NT2/D1 (cell line): ENCODE measurements around the gene TOP3A.
A peak's percentile ranks its signal among the peaks of the same experiment; 100 is the strongest.

Experiments used
- DNase-seq: peaks from one replicate; pipeline ENCODE4 v3.0.0-alpha.2; 2011; ENCODE audit warnings: low read depth, low spot score
- H3K27me3 ChIP-seq: 2 replicates; pipeline ENCODE4 v1.6.0; 2011; ENCODE audit warnings: mild to moderate bottlenecking; ENCODE audit not compliant: insufficient read length, insufficient read depth
- H3K36me3 ChIP-seq: 2 replicates; pipeline ENCODE4 v1.6.1; 2011; ENCODE audit warnings: mild to moderate bottlenecking, low read length, mixed read lengths; ENCODE audit not compliant: insufficient read depth, insufficient read length
- H3K4me1 ChIP-seq: 2 replicates; pipeline ENCODE4 v1.5.1; 2011; ENCODE audit not compliant: insufficient read depth, insufficient read length
- H3K4me3 ChIP-seq: 2 replicates; pipeline ENCODE4 v1.5.1; 2011; ENCODE audit warnings: low read depth; ENCODE audit not compliant: insufficient read length
- H3K9ac ChIP-seq: 2 replicates; pipeline ENCODE4 v1.6.0; 2011; ENCODE audit warnings: low read depth; ENCODE audit not compliant: insufficient read length
- H3K9me3 ChIP-seq: 2 replicates; pipeline ENCODE4 v1.5.1; 2011; ENCODE audit warnings: mild to moderate bottlenecking, low read length; ENCODE audit not compliant: insufficient read depth
- SUZ12 ChIP-seq: IDR thresholded peaks from 2 replicates; pipeline ENCODE4 v1.6.1; 2011; ENCODE audit not compliant: insufficient read length, insufficient read depth; ENCODE audit errors: extremely low read depth
- YY1 ChIP-seq: IDR thresholded peaks from 2 replicates; pipeline ENCODE4 v1.6.1; 2011; ENCODE audit not compliant: insufficient read length, insufficient read depth
- ZNF274 ChIP-seq: IDR thresholded peaks from 2 replicates; pipeline ENCODE4 v1.6.1; 2011; ENCODE audit warnings: mild to moderate bottlenecking, low read depth, low read length

The TOP3A gene

DNA sequence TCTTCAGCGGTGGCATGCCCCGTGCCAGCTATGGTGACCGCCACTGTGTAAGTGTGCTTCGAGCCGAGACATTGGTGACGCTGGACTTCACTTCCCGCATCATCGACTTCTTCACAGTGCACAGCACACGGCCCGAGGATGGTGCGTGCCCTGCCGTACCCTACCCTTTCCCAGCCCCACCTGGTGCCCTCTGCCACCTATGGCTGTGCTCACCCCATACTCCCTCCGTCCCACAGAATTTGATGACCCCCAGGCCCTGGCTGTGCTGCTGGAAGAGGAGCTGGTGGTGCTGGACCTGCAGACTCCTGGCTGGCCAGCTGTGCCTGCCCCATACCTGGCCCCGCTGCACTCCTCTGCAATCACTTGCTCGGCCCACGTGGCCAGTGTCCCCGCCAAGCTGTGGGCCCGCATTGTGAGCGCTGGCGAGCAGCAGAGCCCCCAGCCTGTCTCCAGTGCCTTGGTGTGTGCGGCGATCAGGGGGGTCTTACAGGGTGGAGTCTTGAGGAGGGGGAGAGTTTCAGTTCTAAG lies 79.9 kb downstream of the TOP3A start:
- H3K9me3 ChIP-seq = no peaks in the 10 kb centered on the region
- no peak overlapping the region for H3K4me3 ChIP-seq
- DNase-seq = no peak
- TF ChIP-seq ZNF274 (no peak), YY1 (no peak)
- H3K9ac ChIP-seq = no peak overlapping the region
- H3K4me1 ChIP-seq = peaks cover 2% of the 10 kb centered on the region
- peaks cover 74% of the 10 kb centered on the region for H3K36me3 ChIP-seq
- H3K27me3 ChIP-seq = no peaks in the 10 kb centered on the region

DNA sequence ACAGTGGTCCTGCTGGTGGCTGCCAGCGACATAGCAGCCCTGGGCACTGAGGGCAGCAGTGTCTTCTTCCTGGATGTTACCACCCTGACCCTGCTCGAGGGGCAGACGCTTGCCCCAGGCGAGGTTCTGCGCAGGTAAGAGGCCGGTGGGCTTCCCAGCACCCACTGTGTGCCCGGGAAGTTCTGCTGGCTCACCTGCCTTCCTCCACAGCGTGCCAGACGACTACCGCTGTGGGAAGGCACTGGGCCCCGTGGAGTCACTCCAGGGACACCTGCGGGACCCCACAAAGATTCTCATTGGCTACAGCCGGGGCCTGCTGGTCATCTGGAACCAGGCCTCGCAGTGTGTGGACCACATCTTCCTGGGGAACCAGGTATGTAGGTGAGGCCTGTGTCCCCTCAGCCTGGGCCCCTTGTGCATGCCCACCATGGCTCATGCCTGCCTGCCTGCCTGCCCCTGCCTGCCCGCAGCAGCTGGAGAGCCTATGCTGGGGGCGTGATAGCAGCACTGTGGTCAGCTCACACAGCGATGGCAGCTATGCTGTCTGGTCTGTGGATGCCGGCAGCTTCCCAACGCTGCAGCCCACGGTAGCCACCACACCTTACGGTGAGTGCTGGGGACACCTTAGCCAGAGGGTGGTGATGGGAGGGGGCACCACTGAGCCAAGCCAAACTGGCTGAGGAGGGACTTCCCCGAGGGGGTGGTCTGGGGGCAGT lies 80.8 kb downstream of the TOP3A start:
- DNase-seq = no peak
- Histone ChIP-seq H3K4me3 (no peak overlapping the region), H3K9ac (no peak overlapping the region), H3K27me3 (no peaks in the 10 kb centered on the region), H3K9me3 (no peaks in the 10 kb centered on the region), H3K4me1 (peaks cover 5% of the 10 kb centered on the region), H3K36me3 (peaks cover 72% of the 10 kb centered on the region)
- TF ChIP-seq YY1 (no peak), SUZ12 (no peak), ZNF274 (no peak)

DNA sequence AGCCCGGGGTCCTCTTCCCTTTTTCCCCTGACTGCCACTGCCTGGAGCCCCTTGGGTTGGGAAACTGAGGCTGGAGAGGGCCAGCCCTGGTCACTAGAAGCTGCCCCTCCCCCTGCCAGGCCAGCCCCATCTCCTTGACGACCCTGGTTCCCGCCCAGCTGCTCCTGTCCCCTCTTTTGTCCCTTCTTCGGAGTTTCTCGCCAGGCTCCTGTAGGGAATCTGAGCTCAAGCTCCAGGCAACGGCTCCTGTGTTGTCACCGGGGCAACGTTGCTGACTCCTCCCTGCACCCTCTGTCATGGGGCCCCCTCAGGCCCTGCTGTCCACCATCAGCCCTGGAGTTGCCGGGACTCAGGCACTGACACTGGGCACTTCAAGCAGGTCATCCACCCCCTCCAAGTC lies 83.6 kb downstream of the TOP3A start:
- TF ChIP-seq SUZ12 (no peak), YY1 (no peak), ZNF274 (no peak)
- Histone ChIP-seq H3K9me3 (no peaks in the 10 kb centered on the region), H3K9ac (no peak overlapping the region), H3K36me3 (peaks cover 54% of the 10 kb centered on the region), H3K4me3 (no peak overlapping the region), H3K4me1 (peaks cover 7% of the 10 kb centered on the region), H3K27me3 (no peaks in the 10 kb centered on the region)
- no peak for DNase-seq

DNA sequence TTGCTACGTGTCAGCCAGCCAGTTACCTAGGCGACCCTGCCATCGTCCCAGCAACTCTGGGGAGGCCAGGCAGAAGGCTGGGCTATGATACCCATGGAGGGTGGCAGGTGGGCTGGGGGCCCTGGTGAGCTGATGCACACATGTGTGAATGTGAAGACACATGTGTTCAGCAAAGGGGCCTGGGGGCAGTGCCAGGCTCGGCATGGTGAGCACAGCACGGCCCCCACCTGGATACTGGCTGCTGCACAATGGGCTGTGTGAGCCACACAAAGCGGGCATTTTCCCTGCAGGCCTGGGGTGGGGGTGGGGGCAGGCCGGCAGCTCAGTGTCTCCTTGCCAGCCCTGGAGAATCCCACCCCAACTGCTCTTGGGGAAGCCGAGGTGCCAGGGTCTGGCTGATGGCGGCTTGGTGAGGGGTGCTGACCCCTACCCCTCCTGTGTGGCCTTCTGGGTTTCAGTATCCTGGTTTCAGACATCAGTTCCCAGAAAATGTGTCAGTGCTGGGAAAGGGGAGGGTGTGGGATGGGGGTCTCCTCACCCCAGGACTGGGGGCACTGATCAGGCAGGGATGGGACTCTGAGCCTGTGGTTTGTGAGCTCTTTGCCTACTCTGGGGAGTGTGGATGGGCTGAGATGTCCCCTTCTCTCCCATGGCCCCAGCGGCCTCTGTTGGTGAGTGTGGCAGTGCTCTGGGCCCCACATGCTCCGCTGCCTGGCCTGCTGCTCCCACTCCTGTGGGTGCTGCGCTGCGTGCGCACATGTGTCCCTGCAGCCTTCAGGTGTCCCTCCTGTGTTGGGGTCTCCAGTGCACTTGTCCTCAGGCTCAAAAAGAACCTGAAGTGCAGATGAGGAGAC lies 84.3 kb downstream of the TOP3A start:
- Histone ChIP-seq H3K27me3 (no peaks in the 10 kb centered on the region), H3K4me1 (peaks cover 7% of the 10 kb centered on the region), H3K36me3 (peaks cover 47% of the 10 kb centered on the region), H3K9me3 (no peaks in the 10 kb centered on the region), H3K9ac (no peak overlapping the region), H3K4me3 (no peak overlapping the region)
- no peak for DNase-seq
- TF ChIP-seq YY1 (no peak), SUZ12 (no peak), ZNF274 (no peak)

DNA sequence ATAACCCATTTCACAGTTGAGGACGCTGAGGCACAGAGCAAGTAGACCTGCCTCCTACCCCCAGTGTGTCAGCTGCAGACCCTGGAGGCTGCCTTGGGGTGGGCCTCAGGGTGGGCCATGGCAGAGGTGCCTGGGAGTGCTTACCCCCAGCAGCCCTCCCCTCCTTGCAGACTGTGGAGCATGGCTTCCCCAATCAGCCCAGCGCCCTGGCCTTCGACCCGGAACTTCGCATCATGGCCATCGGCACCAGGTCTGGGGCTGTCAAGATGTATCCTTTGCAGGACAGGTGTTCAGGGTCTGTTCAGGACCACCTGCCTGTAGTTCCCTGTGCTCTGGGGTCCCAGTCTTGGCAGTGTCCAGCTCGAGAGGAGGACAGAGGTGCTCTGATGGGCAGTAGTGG lies 85.0 kb downstream of the TOP3A start:
- no peak overlapping the region for H3K4me3 ChIP-seq
- no peak for TF ChIP-seq SUZ12
- TF ChIP-seq ZNF274 = no peak
- TF ChIP-seq YY1 = no peak
- H3K9me3 ChIP-seq = no peaks in the 10 kb centered on the region
- no peak for DNase-seq
- no peaks in the 10 kb centered on the region for H3K27me3 ChIP-seq
- H3K9ac ChIP-seq = no peak overlapping the region
- peaks cover 40% of the 10 kb centered on the region for H3K36me3 ChIP-seq
- peaks cover 7% of the 10 kb centered on the region for H3K4me1 ChIP-seq

DNA sequence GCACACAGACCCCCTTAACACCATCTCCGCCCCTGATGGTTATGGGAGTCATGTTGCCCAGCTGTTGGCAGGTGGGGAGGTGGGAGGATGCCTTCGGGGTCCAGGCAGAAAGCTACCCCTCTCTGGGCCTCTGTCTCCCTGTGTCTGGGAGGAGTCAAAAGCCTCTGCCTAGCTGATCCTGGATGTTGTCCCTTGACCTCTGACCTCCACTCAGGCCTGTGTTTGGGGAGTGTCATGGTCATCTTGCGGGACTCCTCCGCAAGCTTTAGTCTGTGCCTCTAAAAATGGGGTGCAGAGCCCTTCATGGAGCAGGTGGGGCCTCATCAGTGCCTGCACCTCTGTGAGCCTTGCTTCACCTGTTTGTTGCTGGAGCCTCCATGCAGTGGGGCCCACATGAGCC lies 85.5 kb downstream of the TOP3A start:
- Histone ChIP-seq H3K9me3 (no peaks in the 10 kb centered on the region), H3K4me1 (peaks cover 7% of the 10 kb centered on the region), H3K36me3 (peaks cover 35% of the 10 kb centered on the region), H3K27me3 (no peaks in the 10 kb centered on the region), H3K9ac (peak overlapping the region; percentile 10), H3K4me3 (no peak overlapping the region)
- no peak for TF ChIP-seq ZNF274
- TF ChIP-seq SUZ12 = no peak
- no peak for TF ChIP-seq YY1
- DNase-seq = no peak

DNA sequence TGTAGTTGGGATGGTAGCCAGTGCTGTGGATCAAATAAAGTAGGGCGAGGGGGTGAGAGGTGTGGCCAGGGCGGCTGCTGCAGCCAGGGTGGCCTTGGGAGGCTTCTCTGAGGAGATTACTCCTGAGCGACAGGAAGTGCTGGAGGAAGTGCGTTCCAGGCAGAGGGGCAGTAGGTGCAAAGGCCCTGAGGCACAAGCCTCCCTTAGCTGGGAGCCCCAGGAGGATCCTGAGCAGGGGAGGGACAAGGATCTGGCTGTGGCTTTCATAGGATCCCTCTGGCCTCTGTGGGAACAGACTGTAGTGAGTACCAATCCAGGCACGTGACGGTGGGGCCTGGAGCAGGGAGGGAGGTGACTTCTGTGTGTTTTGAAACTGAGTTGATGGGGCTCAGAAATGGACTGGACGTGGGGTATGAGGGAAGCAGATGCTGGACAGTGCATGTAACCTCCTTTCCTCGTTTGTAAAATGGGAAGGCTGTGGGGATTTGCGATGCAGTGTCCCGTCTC lies 86.6 kb downstream of the TOP3A start:
- H3K4me3 ChIP-seq = no peak overlapping the region
- no peak for TF ChIP-seq SUZ12
- no peak for TF ChIP-seq ZNF274
- H3K9ac ChIP-seq = no peak overlapping the region

More for the DNA sequence above, 86.6 kb downstream of the TOP3A start:
- H3K4me1 ChIP-seq = peaks cover 10% of the 10 kb centered on the region
- no peak for DNase-seq
- H3K9me3 ChIP-seq = no peaks in the 10 kb centered on the region
- H3K36me3 ChIP-seq = peaks cover 26% of the 10 kb centered on the region
- H3K27me3 ChIP-seq = no peaks in the 10 kb centered on the region
